GM19467 (cell line): Measurements from ENCODE around the gene MTSS2.
"Not testable (repeated sequence)": the region's sequence is repeated elsewhere in the genome, so short reads cannot be mapped to it uniquely, and the experiment has no call there.

ENCODE experiments used
- ATAC-seq: cut with Tn5 transposase; IDR thresholded peaks from one replicate; pipeline ENCODE4 v1.9.1; 2021; ENCODE audit warnings: mild to moderate bottlenecking, moderate library complexity; ENCODE audit not compliant: unreplicated experiment

MTSS2 gene

DNA sequence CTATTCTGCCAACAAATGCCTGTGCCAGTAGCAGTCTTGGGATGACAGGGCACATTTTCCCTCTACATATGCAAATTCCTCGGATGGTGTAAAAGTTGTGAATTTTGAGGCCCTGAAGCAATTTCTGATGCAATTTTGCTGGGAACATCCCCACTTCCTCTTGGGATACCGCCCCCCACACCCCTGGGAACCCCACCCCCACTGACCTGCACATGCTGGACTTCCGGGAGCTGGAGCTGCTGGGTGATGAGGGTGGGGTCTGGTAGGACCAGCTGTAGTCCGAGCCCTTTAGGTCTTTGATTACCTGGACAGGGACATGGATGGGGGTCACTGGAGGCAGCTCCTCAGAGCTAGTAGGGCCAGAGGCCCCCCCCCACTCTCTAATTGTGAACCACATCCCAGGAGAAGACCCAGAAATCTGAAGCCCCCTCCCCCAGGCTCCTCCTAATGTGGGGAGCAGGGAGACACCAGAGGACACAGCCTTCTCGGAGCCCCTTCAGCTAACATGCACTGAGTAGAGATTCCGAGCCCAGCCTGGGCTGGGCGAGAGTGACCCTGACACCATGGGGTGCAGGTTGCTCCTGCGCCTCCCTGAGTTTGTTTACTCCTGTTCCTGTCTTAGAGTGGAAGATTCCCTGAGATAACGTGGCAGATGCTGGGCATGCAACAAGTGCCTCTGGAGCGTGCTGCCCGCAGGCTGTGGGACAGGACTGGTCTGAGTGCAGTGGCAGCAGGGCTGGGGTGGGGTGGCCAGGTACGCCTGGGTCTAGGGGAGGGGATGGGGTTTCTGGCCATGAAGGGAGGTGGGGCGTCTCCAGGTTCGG lies 9.0 kb downstream of the MTSS2 start:
- no peak for ATAC-seq

DNA sequence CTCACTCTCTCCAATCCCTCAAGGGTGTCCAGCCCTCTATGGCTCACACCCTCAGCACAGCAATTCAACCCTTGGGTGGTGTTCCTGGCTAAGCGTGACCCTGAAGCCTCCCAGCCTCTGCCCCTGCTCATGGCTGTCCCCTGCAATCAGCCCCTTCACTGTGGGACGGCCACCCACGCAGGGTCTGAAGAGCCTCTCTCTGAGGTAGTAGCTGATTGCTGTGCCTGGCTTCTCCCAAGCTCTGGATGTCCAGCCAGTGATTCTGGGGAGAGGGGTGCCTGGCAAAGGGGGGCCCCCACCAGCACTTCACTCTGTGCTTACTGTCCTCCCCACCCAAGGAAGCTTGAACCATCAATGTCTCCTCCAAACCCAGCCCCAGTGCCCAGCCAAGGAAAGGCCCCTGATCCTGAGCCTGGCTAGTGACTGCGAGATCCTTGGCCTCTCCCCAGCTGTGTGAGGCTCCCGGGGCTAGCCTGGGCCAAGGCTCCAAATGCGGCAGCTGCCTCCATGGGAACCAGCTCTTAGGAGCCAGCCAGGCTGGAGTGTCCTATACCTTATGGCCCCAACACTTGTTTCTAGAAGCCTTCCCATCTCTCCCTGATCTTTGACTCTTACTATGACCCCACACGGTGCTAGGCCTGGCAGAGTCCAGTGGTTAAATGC lies 9.9 kb downstream of the MTSS2 start:
- ATAC-seq, result no peak

DNA sequence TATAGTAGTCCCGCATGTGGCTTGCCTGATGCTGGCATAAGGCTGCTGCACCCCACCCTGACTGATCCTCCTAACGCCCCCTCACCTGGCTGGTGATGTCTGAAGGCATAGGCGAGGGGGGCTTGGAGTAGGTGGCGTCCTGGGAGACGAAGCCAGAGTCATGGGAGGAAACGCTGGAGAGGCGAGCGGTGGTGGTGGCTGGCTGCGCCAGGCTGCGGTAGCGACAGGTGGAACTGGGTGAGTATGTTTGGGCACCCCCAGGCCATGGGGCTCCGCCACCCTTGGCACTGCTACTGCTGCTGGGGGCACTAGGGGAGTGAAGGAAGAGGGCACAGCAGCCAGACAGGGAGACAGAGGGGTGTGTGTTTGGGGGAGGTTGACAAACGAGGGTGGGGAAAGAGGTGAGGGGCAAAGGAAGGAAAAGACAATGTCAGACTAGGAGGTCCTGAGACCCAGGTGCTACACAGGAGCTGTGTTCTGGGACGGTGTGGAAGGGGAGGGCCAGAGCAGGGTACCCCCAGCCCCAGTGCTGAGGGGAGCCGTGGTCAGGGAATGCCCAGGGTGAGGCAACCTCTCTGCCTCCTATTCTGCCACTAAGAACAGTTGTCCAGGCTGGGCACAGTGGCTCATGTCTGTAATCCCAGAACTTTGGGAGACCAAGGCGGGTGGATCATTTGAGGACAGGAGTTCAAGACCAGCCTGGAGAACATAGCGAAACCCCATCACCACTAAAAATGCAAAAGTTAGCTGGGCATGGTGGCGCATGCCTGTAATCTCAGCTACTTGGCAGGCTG lies 11.4 kb downstream of the MTSS2 start:
- ATAC-seq, result no peak

DNA sequence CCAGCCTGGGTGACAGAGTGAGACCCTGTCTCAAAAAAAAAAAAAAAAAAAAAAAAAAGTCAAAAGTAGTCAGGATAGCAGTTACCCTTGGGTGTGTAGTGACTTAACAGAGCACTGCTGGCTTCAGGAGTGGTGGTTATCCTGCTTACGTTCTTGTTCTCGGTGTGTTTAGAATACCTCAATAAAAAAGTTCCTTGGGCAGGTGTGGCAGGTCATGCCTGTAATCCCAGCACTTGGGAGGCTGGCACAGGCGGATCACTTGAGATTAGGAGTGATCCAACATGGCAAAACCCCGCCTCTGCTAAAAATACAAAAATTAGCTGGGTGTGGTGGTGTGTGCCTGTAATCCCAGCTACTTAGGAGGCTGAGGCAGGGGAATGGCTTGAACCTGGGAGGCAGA lies 14.9 kb downstream of the MTSS2 start:
- not testable (repeated sequence) for ATAC-seq

DNA sequence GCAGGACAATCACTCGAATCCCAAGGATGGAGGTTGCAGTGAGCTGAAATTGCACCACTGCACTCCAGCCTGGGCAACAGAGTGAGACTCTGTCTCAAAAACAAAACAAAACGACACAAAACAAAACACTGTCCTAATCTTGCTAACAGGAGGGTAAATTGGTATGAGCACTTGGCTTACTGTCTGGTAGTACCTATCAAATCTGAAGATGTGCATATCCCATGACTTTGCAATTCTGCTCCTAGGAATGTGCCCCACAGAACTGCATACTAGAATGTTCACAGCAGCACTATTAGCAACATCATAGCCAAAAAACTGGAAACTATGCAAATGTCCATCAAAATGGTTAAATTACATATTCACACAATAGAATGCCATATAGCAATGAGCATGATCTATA lies 15.7 kb downstream of the MTSS2 start:
- no peak for ATAC-seq

DNA sequence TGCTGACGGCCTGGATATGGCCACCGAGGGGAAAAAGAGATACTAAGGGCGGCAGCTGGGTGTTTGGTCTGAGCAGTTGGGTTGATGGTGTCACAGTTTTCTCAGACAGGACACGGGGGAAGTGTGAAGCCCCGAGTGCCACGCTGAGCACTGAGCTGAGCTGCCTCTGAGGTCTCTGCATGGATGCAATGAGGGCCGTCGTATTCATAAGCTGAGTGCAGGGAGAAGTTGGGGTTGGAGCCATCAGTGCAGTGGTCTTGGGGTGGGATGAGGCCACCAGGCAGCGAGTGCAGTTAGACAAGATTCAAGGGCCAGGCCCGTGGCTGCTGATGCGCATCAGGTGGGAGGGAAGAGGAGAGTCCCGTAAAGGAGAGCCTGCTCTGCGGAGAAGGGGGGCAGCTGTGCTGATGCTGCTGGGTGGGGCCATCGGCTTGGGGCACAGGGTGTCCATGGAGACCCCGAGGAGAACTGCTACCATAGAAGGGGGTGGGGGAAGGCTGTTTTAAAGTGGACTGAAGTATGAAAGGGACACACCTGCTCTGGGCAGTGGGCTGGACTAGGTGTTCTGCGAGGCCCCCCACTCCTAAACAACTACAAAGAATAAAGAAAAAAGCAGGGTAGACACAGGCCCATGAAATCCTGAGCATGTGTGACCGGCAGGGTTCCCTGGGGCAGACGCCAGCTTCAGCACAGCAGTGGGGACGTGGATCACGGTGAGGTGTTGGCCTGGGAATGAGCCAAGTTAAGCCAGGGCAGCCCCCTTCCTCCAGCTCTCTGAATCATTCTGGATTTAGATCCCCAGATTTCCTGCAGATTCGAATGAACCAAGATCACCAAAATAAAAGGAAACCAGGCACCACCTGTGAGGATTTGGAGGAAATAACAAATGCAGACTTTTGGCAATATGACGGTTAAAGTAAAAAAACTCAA lies 19.8 kb downstream of the MTSS2 start:
- no peak for ATAC-seq

DNA sequence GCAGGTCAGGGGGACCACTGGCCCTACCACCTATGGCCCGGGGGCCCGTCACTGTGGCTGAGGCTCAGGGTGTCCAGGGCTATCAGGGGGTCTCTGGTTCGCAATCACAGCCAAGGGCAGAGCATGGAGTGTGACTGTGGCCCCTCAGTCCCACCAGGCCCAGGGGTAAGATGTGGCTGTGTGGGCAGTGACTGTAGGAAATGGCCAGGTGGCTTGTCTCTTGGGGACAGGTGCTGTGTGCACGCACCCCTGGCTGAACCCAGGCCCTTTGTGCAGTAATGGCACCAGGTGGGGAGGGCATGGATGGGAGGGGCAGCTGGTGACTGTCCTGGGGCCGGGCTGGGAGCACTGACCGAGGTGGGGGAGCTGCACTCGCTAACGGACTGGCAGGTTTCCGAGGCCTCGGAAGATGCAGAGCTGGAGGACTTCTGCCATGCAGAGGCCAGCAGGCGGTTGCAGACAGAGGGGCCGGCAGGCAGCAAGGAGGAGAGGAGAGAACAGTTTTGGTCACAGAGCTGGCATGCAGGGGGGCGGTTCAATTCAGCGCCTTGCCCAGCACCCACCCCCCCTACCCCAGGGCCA lies 20.6 kb downstream of the MTSS2 start:
- no peak for ATAC-seq

DNA sequence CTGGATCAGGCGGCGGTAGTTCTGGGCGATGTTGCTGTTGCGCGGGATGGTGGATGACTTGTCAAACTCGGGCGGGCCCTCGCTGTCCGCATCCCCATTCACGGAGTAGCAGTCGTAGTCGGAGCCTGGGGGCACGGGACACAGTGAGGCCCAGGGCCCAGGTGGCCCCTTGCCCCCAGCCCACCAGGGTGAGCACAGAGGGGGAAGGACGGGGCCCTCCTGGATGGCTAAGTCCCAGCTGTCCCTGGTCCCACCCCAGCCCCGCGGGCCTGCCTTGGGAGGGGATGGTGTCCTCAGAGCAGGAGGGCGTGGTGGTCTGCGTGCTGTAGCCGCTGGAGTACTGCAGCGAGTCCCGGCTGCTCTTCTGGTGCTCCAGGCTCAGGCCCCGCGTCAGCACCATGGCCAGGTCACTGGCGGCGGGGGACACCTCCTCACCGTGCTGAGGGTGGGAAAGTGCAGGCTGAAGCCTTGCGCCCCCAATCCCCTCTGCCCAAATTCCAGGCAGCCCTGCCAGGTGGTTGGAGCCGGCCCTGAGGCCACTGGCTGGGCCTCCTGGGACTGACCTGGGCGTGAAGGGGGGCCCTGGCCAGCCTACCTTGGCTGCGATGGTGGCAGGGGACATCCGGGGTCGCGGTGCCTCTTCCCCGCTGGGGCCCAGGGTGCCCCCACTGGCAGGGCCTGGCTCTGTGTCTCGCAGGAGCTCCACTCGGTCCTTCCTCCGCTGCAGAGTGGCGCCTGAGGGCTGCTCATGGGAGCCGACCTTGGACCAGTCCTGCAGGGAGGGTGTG lies 21.3 kb downstream of the MTSS2 start:
- ATAC-seq, result no peak

DNA sequence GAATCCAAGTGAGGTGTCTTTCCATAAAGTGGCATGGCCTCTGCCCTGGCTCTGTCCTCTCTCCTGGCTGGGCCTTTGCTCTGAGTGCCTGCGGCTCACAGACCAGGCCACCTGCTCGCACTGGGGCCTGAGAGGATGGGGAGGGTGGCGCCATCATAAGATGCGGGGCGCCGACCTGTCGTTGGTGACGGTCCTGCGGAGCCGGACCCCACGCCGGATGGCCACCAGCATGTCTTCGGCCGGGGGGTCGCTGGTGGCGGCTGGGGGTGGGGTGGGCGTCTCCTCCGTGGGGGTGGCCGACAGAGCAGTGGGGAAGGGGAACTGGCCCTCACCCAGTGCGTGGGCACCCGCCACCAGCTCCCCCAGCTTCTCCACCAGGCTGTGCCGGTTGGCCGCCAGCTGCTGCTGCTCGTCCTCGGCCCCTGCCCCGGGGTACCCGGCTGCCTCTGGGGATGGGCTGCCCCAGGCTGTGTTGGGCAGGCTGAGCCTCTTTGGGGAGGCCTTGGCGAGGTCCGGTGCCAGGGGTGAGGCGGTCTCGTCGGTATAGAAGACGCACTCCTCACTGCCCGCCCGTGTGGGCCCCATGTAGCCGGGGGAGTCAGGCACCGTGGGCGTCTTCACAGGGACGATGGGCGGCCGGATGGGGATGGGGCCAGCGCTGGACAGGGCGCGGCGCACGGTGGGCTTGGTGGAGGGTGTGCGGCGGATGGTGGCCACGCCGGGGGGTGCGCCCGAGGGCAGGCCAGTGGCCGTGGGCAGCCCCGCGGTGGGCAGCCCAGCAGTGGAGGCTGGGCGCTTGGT lies 22.1 kb downstream of the MTSS2 start:
- no peak for ATAC-seq

DNA sequence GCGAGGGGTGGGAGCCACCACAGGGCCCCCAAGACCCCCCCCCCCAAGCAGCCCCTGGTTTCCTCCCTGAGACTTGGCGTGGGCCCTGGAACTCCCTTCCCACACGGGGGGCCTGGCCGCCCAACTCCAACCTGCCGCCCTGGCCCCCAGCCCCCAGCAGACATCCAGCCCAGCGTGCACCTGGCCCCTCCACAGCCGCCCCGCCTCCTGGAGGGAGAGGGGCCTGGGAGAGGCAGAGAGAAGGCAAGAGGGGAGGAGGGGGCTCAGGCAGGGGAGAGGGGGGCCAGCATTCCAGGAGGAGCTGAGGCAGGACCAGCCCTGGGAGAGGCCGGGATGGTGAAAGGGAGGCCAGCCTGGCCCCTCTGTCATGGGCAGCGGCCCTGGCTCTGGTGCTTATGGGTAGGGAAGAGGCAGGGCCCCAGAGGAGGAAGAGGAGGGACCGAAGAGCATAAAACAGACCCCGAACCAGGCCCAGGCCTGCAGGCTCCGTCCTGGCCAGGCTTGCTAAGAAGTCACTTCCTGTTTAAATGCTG lies 22.8 kb downstream of the MTSS2 start:
- no peak for ATAC-seq

DNA sequence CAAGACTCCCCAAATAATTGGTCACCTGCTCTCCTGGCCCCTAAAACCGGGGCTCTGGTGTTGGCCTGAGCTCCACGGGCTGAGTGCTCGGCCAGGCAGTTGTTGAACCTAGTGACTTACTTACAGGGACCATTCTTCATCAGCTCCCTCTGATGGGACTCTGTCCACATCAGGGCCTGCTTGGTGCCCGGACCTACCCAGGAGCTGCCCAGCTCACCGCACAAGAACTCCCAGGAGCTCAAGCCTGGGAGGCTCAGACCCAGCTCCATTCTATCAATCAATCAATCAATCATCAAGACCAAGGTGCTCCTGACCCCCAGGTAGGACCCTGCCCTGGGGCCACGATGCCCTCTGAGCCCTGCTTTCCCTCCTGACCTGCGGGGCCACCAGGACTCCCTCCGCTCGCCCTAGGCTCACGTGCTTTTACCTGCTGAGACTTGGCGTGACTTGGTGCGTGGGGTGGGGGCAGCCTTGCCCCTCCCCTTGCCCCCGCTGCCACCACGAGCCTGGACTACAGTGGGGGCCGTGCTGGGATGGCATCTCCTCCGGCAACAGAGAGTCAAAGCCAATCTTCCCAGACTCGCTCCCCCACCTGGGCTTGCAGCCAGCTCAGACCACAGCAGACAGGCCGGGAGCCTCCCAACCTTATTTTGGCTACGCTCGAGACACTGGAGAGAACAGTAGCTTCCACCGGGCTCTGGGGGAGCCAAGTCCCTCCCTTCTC lies 23.8 kb downstream of the MTSS2 start:
- no peak for ATAC-seq

DNA sequence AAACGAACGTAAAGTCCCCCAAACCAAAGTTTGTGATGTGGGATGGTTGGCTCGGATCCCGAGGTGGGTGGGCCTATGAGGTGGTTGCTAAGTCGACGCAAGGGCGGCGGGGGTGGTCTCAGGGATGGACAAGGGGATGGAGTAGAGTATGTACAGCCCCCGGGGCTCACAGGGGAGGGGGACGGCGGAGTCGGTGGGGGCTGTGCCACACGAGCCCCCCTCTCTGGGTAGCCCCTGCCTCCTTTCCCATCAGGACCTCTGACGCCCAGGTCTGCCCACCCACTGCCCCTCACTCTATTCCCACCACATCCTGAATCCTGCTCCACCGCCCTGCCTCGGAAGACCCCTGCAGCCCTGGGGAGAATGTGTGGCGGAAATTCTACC lies 24.3 kb downstream of the MTSS2 start:
- ATAC-seq, result no peak

DNA sequence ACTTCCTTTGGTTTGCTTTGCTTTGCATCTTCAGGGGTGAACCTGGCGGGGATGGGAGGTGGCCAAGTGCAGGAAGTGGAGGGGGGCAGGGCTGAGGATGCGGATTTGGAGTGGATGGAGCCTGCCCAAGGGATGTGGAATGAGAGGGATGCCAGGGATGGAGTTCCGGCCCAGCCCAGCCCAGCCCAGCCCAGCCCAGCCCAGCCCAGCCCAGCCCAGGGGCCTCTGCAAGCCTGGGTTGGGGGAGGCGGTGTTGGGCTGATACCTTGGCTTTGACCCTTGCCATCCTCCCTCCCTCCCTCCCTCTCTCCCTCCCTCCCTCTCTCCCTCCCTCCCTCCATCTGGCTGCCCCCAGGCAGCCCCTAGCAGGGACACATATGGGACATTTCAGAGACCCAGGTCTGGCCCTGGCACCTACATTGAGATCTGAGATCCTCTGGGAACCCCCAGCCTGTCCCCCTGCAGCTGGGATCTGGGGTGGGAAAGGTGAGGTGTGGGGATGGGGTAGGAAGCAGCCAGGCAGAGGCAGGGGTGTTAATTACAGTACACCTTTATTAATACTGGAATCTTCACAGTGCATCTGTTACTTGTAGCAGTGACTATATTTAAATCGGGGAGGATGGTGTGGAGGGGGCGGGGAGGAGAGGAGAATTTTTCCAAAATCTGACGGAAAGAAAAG lies 25.0 kb downstream of the MTSS2 start:
- no peak for ATAC-seq

DNA sequence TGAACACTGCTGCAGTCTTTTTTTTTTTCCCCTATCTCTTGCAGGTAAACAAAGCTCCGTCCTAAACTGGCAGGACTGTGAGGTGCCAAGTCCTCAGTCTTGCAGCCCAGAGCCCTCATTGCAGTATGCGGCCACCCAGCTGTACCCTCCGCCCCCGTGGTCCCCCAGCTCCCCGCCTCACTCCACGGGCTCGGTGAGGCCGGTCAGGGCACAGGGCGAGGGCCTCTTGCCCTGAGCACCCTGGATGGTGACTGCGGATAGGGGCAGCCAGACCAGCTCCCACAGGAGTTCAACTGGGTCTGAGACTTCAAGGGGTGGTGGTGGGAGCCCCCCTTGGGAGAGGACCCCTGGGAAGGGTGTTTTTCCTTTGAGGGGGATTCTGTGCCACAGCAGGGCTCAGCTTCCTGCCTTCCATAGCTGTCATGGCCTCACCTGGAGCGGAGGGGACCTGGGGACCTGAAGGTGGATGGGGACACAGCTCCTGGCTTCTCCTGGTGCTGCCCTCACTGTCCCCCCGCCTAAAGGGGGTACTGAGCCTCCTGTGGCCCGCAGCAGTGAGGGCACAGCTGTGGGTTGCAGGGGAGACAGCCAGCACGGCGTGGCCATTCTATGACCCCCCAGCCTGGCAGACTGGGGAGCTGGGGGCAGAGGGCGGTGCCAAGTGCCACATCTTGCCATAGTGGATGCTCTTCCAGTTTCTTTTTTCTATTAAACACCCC lies 25.7 kb downstream of the MTSS2 start:
- ATAC-seq, result no peak

DNA sequence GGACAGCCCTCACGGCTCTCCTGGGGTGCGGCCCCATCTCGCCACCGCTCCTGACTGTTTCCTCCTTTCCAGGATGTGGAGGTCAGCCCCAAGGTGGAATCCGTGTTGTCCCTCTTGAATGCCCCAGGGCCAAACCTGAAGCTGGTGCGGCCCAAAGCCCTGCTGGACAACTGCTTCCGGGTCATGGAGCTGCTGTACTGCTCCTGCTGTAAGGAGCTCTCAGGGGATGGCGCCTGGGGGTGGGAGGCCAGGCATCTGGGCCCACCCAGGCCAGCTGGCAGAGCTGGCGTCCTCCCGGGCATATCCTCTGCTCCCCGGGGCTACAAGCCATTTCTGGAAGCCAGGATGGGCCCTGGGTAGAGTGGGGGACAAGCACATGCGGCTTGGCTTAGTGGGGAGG lies 26.3 kb downstream of the MTSS2 start:
- no peak for ATAC-seq

DNA sequence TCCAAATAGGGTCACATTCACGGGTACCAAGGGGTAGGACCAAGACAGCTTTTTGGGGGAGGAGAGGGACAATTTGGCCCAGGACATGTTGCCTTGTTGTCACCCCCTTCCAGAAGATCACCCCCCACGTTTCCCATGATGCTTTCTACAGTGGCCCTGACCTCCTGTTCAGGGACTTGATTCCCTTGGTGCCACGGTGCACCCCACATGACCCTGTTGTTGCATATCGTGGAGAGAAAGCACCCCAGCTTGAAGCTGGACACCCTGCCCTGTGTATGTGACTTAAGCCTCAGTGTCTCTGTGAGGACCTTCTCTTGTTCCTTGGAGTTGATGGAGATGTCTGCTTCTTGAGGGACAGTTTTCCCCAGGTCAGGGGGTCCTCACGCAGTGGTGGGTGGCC lies 26.9 kb downstream of the MTSS2 start:
- ATAC-seq, result no peak

DNA sequence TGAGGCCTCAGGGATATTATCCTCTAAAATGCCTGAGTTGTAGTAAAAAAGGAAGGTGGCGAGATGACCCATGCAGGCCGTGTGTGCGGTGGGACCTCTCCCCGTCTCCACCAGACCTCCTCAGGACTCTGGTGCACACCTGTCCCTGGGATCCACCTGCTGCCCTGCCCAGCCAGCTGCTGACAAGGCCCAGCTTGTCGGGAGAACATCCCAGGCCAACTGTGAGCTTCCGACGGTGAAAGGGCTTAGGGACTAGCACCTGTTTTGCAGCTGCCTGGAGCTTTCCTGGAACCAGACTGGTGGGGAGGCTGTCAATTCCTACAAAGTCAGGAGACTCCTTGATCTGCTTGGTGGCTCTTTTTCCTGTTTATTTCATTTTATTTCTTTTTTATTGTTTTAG lies 27.9 kb downstream of the MTSS2 start:
- no peak for ATAC-seq
